HCT116 (cell line): ENCODE results near the gene ABHD1. TPM values are rescaled to one million over a fixed set of nuclear protein-coding genes. Genes with fewer than 3 reads are reported as not detected.

Experiments
- ATAC-seq: fragments of 200-7000 bp; cut with Tn5 transposase; 2 replicates; pipeline ENCODE4 v1.9.1; 2020; ENCODE audit warnings: mild to moderate bottlenecking, moderate library complexity
- BruUV-seq: library from RNA; stranded (reverse); fragments of 400-500 nt; replicated peaks from 2 replicates; lab custom pipeline; 2021; lab: Mats Ljungman, UMichigan
- CTCF ChIA-PET: fragments of 300-600 bp; sonication (Branson Sonifier 250); formaldehyde crosslinking; loops from one replicate; lab custom pipeline; 2021; ENCODE audit warnings: antibody characterized with exemption; lab: Charles Lee
- POLR2A ChIA-PET: fragments of 300-600, 350-600 bp; sonication (Branson Sonifier 250); formaldehyde crosslinking; loops from one replicate; lab custom pipeline; 2021; ENCODE audit warnings: antibody characterized with exemption; lab: Charles Lee
- RAD21 ChIA-PET, 2 experiments: fragments of 300-600 bp; sonication (Branson Sonifier 250); formaldehyde crosslinking; loops; one replicate each; lab custom pipeline; 2023; ENCODE audit warnings: low total read pairs in 2 of 2; ENCODE audit not compliant: uncharacterized antibody in 2 of 2, unreplicated experiment in 2 of 2, low non-redundant PET in 1 of 2; lab: Charles Lee
- DNase-seq: peaks from one replicate; pipeline ENCODE4 v3.0.0-alpha.2; 2010; ENCODE audit warnings: low read depth, low spot score
- H2AFZ ChIP-seq: fragments of 200-600 bp; shearing (Covaris generic), sonication (generic); 2 replicates; pipeline ENCODE4 v1.6.1; 2017; ENCODE audit warnings: low read depth, mixed run types, mixed read lengths, antibody characterized with exemption, low read length; ENCODE audit not compliant: poor library complexity, severe bottlenecking
- H3K27ac ChIP-seq: 2 replicates; pipeline ENCODE4 v1.5.1; 2012; ENCODE audit warnings: low read depth, low read length
- H3K27me3 ChIP-seq: fragments of 200-600 bp; sonication (generic); 2 replicates; pipeline ENCODE4 v1.6.1; 2016; ENCODE audit warnings: mixed run types, low read length, mixed read lengths; ENCODE audit not compliant: insufficient read depth
- H3K36me3 ChIP-seq, 2 experiments: fragments of 200-500 bp in 1 of 2; fragments of 200-600 bp in 1 of 2; sonication (Bioruptor generic) in 1 of 2; sonication (generic) in 1 of 2; 2 replicates each; pipeline versions ENCODE4 v1.5.1 to v1.6.1; 2014 to 2016; ENCODE audit warnings: low read length in 2 of 2, inconsistent platforms in 1 of 2, mixed read lengths in 1 of 2, mixed run types in 1 of 2; ENCODE audit not compliant: insufficient read depth in 2 of 2, control insufficient read depth in 1 of 2
- H3K4me1 ChIP-seq, 2 experiments: fragments of 200-600 bp in 1 of 2; sonication (generic) in 1 of 2; 2 replicates each; pipeline versions ENCODE4 v1.5.1 to v1.6.1; 2012 to 2017; ENCODE audit warnings: low read length in 2 of 2, inconsistent platforms in 1 of 2, mild to moderate bottlenecking in 1 of 2, mixed read lengths in 1 of 2, mixed run types in 1 of 2, moderate library complexity in 1 of 2; ENCODE audit not compliant: insufficient read depth in 2 of 2, control insufficient read depth in 1 of 2
- H3K4me2 ChIP-seq: fragments of 200-600 bp; sonication (generic); 2 replicates; pipeline ENCODE4 v1.6.1; 2017; ENCODE audit warnings: mixed run types, low read length, mixed read lengths
- H3K4me3 ChIP-seq, 2 experiments: fragments of 200-600 bp in 1 of 2; sonication (generic) in 1 of 2; replicated peaks in 1 of 2; 2 replicates each; pipeline ENCODE4 v1.5.1; 2011 to 2016; ENCODE audit warnings: low read length in 2 of 2, control low read depth in 1 of 2, low read depth in 1 of 2, mild to moderate bottlenecking in 1 of 2, mixed read lengths in 1 of 2, mixed run types in 1 of 2
- H3K79me2 ChIP-seq: fragments of 200-600 bp; sonication (generic); 2 replicates; pipeline ENCODE4 v1.6.1; 2017; ENCODE audit warnings: mild to moderate bottlenecking, mixed run types, low read length, moderate library complexity, mixed read lengths; ENCODE audit not compliant: insufficient read depth
- H3K9ac ChIP-seq: fragments of 200-600 bp; sonication (generic); 2 replicates; pipeline ENCODE4 v1.6.1; 2016; ENCODE audit warnings: low read length, mixed read lengths
- H3K9me2 ChIP-seq: fragments of 200-600 bp; sonication (generic), shearing (Covaris generic); 2 replicates; pipeline ENCODE4 v1.6.1; 2017; ENCODE audit warnings: mixed run types, mild to moderate bottlenecking, moderate library complexity; ENCODE audit not compliant: insufficient read depth
- H3K9me3 ChIP-seq, 2 experiments: fragments of 200-500 bp in 1 of 2; fragments of 200-600 bp in 1 of 2; sonication (Bioruptor generic) in 1 of 2; sonication (generic) in 1 of 2; 2 replicates each; pipeline ENCODE4 v1.6.1; 2014 to 2017; ENCODE audit warnings: low read length in 2 of 2, mixed read lengths in 2 of 2, inconsistent platforms in 1 of 2, low read depth in 1 of 2, mild to moderate bottlenecking in 1 of 2, mixed run types in 1 of 2, moderate library complexity in 1 of 2; ENCODE audit not compliant: control insufficient read depth in 1 of 2, insufficient read depth in 1 of 2
- H4K20me1 ChIP-seq: fragments of 200-600 bp; sonication (generic), shearing (Covaris generic); 2 replicates; pipeline ENCODE4 v1.6.1; 2017; ENCODE audit warnings: mixed run types, mild to moderate bottlenecking, moderate library complexity; ENCODE audit not compliant: insufficient read depth
- CBX3 ChIP-seq: IDR thresholded peaks from 2 replicates; pipeline ENCODE4 v1.6.1; 2012; ENCODE audit warnings: low read depth
- CEBPB ChIP-seq: IDR thresholded peaks from 2 replicates; pipeline ENCODE4 v1.6.1; 2012; ENCODE audit warnings: low read depth
- ELF1 ChIP-seq: IDR thresholded peaks from 2 replicates; pipeline ENCODE4 v1.6.1; 2012; ENCODE audit warnings: low read depth, borderline replicate concordance
- EZH2phosphoT487 ChIP-seq: fragments of 200-600 bp; IDR thresholded peaks from 2 replicates; pipeline ENCODE4 v1.6.1; 2018; ENCODE audit warnings: antibody characterized with exemption, borderline replicate concordance
- FOSL1 ChIP-seq: IDR thresholded peaks from 2 replicates; pipeline ENCODE4 v1.6.1; 2012; ENCODE audit warnings: low read depth
- POLR2AphosphoS5 ChIP-seq: IDR thresholded peaks from 2 replicates; pipeline ENCODE4 v1.6.1; 2011; ENCODE audit warnings: mild to moderate bottlenecking, low read depth, low read length, moderate library complexity
- SRF ChIP-seq: IDR thresholded peaks from 2 replicates; pipeline ENCODE4 v1.6.1; 2012; ENCODE audit warnings: low read depth
- ZFX ChIP-seq: fragments of 450-650 bp; IDR thresholded peaks from 2 replicates; pipeline ENCODE4 v1.6.1; 2017
- intact Hi-C: fragments of 100-400 bp; cut with micrococcal nuclease; formaldehyde crosslinking; loops from 2 replicates; pipeline ENCODE4 v1.10.0; 2022
- total RNA-seq: library from RNA; stranded (reverse); gene quantifications from one replicate; pipeline ENCODE4 v1.2.1, GENCODE V29; 2021; ENCODE audit not compliant: unreplicated experiment
- TF ChIP-seq, protein P1 (sequence below): IDR thresholded peaks from 2 replicates; pipeline ENCODE4 v1.6.1; 2011; ENCODE audit warnings: mild to moderate bottlenecking, low read length, moderate library complexity; ENCODE audit not compliant: insufficient replicate concordance; ENCODE audit errors: extremely low read depth
- TF ChIP-seq, protein P2 (sequence below), 3 experiments: fragments of 200-600 bp in 1 of 3; sonication (generic) in 1 of 3; IDR thresholded peaks in 2 of 3; conservative IDR thresholded peaks in 1 of 3; 2 replicates each; pipeline ENCODE4 v1.5.1; 2012 to 2017; ENCODE audit warnings: low read depth in 2 of 3, low read length in 2 of 3, antibody characterized with exemption in 1 of 3, borderline replicate concordance in 1 of 3, control low read depth in 1 of 3, mild to moderate bottlenecking in 1 of 3, mixed read lengths in 1 of 3, mixed run types in 1 of 3, moderate library complexity in 1 of 3; ENCODE audit not compliant: insufficient read depth in 1 of 3
- TF ChIP-seq, protein P3 (sequence below): IDR thresholded peaks from 2 replicates; pipeline ENCODE4 v1.6.1; 2012
- TF ChIP-seq, protein P4 (sequence below): IDR thresholded peaks from 2 replicates; pipeline ENCODE4 v1.6.1; 2012
- TF ChIP-seq, protein P5 (sequence below): IDR thresholded peaks from 2 replicates; pipeline ENCODE4 v1.6.1; 2012; ENCODE audit warnings: low read depth

The ABHD1 gene
- total RNA-seq, 1 experiment from 2014 or later = not detected

DNA sequence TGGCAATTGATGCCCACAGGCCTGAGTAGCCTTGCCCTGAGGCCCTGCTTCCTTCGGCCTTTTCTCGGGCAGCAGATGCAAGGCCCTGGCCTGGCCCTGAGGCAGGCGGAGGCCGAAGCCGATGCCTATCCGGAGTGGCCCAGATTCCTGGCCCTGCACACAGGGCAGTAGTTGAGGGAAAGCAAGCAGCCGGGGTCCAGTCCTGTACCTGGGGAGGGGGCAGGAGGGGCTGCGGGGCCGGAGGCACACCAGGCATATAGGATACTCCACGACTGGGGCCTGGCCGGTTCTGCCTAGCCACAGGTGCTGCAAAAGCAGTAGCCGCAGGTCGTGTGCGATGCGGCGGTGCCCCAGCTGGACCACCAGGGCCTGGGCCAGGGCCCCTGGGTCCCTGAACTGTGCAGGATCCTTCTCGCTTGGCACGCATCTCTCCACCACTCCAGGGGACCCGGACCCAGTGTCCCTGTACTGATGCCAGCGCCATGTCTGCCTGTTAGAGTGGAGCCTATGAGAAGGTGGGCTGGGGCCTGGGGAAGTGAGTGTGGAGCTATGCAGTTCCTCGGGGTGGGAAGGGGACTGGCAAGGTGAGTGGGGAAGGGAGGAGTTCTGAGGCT, 13.8 kb downstream of the ABHD1 start (continued):
- TF ChIP-seq, protein P1, sequence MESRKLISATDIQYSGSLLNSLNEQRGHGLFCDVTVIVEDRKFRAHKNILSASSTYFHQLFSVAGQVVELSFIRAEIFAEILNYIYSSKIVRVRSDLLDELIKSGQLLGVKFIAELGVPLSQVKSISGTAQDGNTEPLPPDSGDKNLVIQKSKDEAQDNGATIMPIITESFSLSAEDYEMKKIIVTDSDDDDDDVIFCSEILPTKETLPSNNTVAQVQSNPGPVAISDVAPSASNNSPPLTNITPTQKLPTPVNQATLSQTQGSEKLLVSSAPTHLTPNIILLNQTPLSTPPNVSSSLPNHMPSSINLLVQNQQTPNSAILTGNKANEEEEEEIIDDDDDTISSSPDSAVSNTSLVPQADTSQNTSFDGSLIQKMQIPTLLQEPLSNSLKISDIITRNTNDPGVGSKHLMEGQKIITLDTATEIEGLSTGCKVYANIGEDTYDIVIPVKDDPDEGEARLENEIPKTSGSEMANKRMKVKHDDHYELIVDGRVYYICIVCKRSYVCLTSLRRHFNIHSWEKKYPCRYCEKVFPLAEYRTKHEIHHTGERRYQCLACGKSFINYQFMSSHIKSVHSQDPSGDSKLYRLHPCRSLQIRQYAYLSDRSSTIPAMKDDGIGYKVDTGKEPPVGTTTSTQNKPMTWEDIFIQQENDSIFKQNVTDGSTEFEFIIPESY = no peak
- TF ChIP-seq SRF = no peak
- TF ChIP-seq, protein P2, sequence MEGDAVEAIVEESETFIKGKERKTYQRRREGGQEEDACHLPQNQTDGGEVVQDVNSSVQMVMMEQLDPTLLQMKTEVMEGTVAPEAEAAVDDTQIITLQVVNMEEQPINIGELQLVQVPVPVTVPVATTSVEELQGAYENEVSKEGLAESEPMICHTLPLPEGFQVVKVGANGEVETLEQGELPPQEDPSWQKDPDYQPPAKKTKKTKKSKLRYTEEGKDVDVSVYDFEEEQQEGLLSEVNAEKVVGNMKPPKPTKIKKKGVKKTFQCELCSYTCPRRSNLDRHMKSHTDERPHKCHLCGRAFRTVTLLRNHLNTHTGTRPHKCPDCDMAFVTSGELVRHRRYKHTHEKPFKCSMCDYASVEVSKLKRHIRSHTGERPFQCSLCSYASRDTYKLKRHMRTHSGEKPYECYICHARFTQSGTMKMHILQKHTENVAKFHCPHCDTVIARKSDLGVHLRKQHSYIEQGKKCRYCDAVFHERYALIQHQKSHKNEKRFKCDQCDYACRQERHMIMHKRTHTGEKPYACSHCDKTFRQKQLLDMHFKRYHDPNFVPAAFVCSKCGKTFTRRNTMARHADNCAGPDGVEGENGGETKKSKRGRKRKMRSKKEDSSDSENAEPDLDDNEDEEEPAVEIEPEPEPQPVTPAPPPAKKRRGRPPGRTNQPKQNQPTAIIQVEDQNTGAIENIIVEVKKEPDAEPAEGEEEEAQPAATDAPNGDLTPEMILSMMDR (IDR thresholded peaks at IDR 0.05 in 2 of 3, conservative IDR thresholded peaks at IDR 0.05 in 1 of 3; ENCODE audit: borderline replicate concordance in 1 of 3, insufficient read depth in 1 of 3, low read depth in 2 of 3, low read length in 2 of 3) = no peak
- TF ChIP-seq CBX3 = no peak
- no peak for TF ChIP-seq POLR2AphosphoS5
- TF ChIP-seq FOSL1 = no peak
- TF ChIP-seq, protein P3, sequence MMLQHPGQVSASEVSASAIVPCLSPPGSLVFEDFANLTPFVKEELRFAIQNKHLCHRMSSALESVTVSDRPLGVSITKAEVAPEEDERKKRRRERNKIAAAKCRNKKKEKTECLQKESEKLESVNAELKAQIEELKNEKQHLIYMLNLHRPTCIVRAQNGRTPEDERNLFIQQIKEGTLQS = no peak
- no peak for TF ChIP-seq EZH2phosphoT487

DNA sequence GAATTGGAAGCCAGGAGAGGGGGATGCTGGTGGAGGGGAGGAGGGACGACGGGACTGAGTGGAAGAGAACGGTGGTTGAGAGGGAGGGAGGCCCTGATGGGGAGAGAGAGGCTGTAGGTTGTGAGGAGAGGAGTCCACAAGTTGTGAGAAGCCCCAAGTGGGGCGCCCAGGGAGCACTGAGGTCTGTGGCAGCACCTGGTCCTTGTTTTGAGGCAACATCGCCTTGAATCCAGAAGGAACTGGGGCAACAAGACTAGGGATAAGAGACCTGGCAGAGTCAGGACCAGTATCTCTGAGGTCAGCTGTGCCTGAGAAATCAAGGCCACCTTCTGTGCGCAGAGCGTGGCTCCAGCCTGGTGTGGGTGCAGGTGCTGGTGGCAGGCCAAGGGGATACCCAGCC, 14.5 kb downstream of the ABHD1 start:
- BruUV-seq = no TSS peak
- H4K20me1 ChIP-seq = no peaks in the 10 kb centered on the region
- POLR2A ChIA-PET = no interaction called here
- no peaks in the 10 kb centered on the region for H3K9me2 ChIP-seq
- H2AFZ ChIP-seq = no peak overlapping the region
- peaks cover 0 to under 1% of the 10 kb centered on the region in 2 experiments; a peak in 1 of 4 replicates for H3K36me3 ChIP-seq
- intact Hi-C loops = no loop called here
- H3K27ac ChIP-seq = no peak overlapping the region
- no peak for ATAC-seq
- CTCF ChIA-PET = no interaction called here
- no peak overlapping the region for H3K4me3 ChIP-seq
- peaks cover 12% of the 10 kb centered on the region for H3K79me2 ChIP-seq
- no peak overlapping the region for H3K9ac ChIP-seq
- DNase-seq = no peak
- peaks cover 0 to 4% of the 10 kb centered on the region in 2 experiments; a peak in 1 of 4 replicates for H3K9me3 ChIP-seq
- H3K4me2 ChIP-seq = no peak overlapping the region
- H3K27me3 ChIP-seq = no peaks in the 10 kb centered on the region
- RAD21 ChIA-PET = no interaction called here
- H3K4me1 ChIP-seq = peaks cover 4 to 13% of the 10 kb centered on the region in 2 experiments; a peak in 3 of 4 replicates
- TF ChIP-seq, protein P4, sequence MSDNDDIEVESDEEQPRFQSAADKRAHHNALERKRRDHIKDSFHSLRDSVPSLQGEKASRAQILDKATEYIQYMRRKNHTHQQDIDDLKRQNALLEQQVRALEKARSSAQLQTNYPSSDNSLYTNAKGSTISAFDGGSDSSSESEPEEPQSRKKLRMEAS = no peak
- TF ChIP-seq, protein P5, sequence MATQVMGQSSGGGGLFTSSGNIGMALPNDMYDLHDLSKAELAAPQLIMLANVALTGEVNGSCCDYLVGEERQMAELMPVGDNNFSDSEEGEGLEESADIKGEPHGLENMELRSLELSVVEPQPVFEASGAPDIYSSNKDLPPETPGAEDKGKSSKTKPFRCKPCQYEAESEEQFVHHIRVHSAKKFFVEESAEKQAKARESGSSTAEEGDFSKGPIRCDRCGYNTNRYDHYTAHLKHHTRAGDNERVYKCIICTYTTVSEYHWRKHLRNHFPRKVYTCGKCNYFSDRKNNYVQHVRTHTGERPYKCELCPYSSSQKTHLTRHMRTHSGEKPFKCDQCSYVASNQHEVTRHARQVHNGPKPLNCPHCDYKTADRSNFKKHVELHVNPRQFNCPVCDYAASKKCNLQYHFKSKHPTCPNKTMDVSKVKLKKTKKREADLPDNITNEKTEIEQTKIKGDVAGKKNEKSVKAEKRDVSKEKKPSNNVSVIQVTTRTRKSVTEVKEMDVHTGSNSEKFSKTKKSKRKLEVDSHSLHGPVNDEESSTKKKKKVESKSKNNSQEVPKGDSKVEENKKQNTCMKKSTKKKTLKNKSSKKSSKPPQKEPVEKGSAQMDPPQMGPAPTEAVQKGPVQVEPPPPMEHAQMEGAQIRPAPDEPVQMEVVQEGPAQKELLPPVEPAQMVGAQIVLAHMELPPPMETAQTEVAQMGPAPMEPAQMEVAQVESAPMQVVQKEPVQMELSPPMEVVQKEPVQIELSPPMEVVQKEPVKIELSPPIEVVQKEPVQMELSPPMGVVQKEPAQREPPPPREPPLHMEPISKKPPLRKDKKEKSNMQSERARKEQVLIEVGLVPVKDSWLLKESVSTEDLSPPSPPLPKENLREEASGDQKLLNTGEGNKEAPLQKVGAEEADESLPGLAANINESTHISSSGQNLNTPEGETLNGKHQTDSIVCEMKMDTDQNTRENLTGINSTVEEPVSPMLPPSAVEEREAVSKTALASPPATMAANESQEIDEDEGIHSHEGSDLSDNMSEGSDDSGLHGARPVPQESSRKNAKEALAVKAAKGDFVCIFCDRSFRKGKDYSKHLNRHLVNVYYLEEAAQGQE = no peak
- no peak for TF ChIP-seq SRF
- TF ChIP-seq, protein P1 = no peak
- TF ChIP-seq ELF1 = no peak
- no peak for TF ChIP-seq CEBPB
- TF ChIP-seq POLR2AphosphoS5 = no peak
- TF ChIP-seq ZFX = no peak
